ENCODE data around the gene LCT.
"Not testable (repeated sequence)": the region's sequence is repeated elsewhere in the genome, so short reads cannot be mapped to it uniquely, and the experiment has no call there.

LCT gene

GRCh38 chr2:135796606-135797005 is 40.4 kb downstream of the LCT start:
- DNase-seq, result no peak

- not testable (repeated sequence) for DNase-seq
Measured at GRCh38 chr2:135795641-135796040, 41.3 kb downstream of the LCT start.

- DNase-seq, result no peak
Measured at GRCh38 chr2:135792401-135793150, 44.4 kb downstream of the LCT start.

GRCh38 chr2:135791418-135792190 is 45.4 kb downstream of the LCT start:
- DNase-seq, result no peak

DNA sequence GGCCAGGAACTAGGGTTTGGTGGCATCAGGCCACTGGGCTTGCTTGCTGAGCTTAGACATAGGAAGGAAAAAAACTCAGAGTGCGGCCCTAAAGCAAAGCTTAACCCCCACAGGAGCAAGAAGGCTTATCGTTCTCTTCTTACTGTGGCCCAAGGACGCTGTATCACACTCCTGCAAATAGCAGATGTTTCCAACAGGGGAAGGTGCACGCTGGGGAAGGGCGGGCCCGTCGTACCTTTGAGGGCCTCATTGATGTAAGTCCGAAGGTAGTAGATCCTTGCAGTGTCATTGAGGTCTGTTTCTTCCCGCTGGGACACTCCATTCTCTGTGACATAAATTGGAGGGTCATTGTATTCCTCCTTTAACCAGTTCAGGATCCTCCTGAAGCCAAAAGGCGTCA is 46.6 kb downstream of the LCT start:
- DNase-seq, result no peak

- no peak for DNase-seq
Measured at GRCh38 chr2:135786823-135787222, 50.2 kb downstream of the LCT start.

DNA sequence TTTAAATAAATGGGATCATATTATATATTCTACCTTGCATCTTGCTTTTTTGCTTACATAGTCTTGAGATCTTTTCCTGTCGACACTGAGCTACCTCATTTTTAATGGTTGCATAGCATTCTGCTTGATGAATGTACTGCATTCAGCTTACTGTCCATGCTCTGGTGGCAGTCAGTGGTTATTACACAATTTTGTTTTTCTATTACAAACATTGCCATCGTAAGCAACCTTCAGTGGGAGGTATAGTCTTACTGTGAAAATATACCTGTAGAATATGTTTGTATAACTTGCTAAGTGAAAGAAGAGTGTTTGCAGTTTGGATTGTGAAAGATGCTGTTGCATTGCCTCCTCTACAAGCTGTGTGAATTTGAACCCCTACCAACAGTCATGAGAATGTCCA is 52.0 kb downstream of the LCT start:
- DNase-seq, result no peak

DNA sequence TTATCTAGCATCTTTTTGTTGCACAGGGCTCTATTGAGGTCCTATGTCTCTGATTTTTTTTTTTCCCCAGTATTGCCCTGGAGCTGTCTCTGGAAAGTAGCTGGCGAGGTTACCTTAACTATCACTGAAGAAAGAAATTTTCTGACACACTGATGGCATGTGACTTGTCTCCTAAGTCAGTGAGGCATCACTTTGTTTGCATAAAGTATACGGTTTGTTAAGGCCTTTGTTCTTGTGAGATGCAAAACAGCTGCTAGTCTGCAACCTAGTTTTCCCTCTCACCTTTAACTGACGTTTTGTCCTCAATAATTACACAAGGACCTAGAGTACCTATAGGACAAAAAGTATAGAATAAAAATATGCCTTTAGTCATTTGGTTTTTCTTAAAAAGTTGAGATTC is 53.5 kb downstream of the LCT start:
- DNase-seq, result no peak

DNA sequence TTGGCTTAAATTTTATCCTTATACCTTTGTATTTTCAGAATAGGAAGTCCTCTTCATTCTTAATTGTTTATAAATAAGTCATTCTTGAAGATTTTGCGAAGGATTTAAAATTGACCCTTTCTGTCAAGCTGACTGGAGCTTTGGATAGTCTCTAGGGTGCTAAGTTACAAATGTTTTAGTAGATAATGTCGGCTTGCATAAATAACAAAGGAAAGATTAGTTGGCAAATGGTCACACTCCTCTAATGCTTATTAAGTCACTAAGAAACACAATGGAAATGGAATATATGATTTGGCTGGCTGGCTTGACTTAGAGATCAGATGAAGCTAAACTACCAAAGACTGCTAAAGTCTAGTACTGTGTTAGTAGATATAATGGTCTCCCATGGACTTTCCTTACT is 54.8 kb downstream of the LCT start:
- no peak for DNase-seq

DNA sequence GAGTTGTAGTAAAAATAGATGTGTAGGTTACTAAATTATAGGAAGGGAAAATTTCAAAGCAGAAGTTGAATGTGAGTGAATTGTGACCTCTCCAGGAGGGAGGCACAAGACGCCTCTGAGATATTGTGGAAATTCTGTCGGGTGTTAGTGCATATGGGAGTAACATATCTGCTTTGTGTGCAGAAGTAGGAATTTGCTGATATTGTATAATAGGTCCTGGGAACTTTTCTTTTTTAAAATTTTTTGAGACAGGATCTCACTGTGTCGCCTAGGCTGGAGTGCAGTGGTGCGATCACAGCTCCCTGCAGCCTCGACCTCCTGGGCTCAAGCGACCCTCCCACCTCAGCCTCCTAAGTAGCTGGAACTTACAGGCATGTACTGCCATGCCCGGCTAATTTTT is 60.6 kb downstream of the LCT start:
- no peak for DNase-seq

DNA sequence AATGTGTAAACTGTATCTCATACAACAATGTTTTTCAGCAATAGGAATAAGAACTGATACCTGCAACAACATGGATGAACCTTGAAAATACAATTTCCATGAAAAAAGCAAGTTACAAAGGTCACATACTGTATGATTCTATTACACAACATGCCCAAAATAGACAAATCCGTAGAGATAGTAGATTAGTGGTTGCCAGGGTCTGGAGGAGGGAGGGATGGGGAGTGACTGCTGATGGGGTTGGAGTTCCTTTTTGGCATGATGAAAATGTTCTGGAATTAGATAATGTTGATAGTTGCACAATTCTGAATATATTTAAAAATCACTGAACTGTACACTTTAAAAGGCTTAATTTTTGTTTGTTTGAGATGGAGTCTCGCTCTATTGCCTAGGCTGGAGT is 61.6 kb downstream of the LCT start:
- DNase-seq, result no peak

GRCh38 chr2:135773917-135774316 is 63.1 kb downstream of the LCT start:
- DNase-seq, result no peak

GRCh38 chr2:135773319-135773718 is 63.7 kb downstream of the LCT start:
- DNase-seq, result no peak

DNA sequence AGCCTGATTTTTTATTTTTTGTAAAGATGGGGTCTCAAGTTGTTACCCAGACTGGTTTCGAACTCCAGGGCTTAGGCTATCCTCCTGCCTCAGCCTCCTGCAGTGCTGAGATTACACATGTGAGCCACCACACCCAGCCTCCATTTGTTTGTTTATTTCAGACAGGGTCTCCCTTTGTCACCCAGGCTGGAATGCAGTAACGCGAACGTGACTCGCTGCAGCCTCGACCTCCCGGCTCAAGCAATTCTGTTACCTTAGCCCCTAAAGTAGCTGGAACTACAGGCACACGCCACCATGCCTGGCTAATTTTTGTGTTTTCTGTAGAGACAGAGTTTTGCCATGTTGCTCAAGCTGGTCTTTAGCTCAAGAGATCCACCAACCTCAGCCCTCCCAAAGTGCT is 68.1 kb downstream of the LCT start:
- DNase-seq, result no peak

GRCh38 chr2:135762530-135762929 is 74.5 kb downstream of the LCT start:
- DNase-seq, result no peak

DNA sequence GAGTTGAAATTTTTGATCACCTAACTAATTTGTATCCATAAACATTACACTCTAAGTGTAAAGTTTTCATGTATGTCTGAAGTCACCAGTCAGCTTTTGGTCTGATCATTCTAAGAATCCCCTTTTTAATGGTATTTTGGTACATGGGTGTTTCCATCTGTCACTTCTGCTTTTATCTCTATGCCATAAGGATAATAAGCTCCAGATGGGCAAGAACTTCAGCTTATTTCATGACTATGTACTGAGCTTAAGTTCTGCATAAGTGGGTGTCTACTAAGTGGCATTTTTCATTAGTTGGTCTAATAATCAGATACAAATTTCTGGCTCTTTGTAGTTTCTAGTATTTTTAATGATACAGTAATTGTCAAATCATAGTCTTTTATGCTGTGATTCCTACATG is 75.0 kb downstream of the LCT start:
- DNase-seq, result no peak

- DNase-seq, result no peak
Measured at GRCh38 chr2:135756692-135757091, 80.3 kb downstream of the LCT start.

GRCh38 chr2:135755573-135755972 is 81.4 kb downstream of the LCT start:
- DNase-seq, result no peak

- no peak for DNase-seq
Measured at GRCh38 chr2:135745545-135745944, 91.4 kb downstream of the LCT start.

GRCh38 chr2:135744760-135745314 is 92.1 kb downstream of the LCT start:
- DNase-seq, result peak; percentile 16

- DNase-seq, result no peak
Measured at GRCh38 chr2:135743860-135744259, 93.1 kb downstream of the LCT start.

GRCh38 chr2:135742325-135742757 is 94.6 kb downstream of the LCT start:
- peak; percentile 76 for DNase-seq

DNA sequence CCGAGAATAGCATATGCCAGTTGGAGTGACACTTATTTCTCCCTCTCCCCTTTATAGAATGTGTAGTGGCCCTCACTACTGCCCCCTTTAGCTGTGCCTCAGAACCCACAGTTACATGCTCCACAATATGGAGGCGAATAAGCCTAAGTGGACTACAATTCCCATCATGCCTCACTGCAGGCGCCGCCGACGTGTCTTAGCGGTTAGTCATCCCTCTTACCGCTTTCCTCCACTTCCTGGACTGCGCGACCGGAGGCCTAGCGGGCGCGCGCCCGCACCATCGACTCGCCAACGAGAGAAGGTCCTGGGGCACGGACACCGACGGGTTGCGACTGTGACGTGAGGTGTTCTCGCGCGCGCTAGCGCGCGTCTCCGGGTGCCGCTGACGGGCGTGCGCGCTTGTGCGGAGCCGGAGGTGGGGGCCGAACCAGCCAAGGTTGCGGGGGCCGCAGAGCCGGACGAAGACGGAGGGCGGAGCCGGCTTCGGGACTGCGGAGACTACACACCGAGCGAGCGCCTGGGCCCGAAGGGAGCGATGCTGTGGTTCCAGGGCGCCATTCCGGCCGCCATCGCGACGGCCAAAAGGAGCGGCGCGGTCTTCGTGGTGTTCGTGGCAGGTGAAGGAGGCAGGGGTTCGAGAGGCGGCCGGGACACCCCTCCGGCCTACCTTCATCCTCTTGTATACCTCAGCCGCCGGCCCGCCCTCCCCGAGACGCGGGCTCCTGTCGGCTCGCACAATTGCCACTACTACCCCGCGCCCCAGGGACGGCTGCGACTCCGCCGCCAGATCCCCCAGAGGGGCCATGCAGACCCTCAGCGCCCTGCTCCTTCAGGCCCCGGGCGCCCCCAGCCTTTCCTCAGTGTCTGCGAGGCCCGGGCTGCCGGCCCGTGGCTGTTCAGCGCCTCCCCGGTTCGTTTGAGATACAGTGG is 95.3 kb downstream of the LCT start, which contains the start of gene UBXN4:
UBXN4 (plus strand) TSS at position 461 of the 930 bp plus-strand sequence; CDS start at position 536, 75 bp downstream.
- peak; percentile 99 for DNase-seq

Measured in NCI-H146 (cell line).